ENCODE measurements around the gene CEP83. TPM values are rescaled to one million over a fixed set of nuclear protein-coding genes. Genes with fewer than 3 reads are reported as not detected.

Gene CEP83
- total RNA-seq, 1 experiment from 2014 or later: 19.2 TPM

- Histone ChIP-seq H3K9me2 (ENCODE audit: insufficient read depth) (no peaks in the 10 kb centered on the region), H3K9me3 (ENCODE audit: control insufficient read depth in 1 of 2, insufficient read depth in 1 of 2, low read depth in 1 of 2, low read length in 2 of 2) (no peaks in the 10 kb centered on the region), H3K36me3 (ENCODE audit: control insufficient read depth in 1 of 2, insufficient read depth in 2 of 2, low read length in 2 of 2) (no peaks in the 10 kb centered on the region), H2AFZ (ENCODE audit: low read depth, low read length, poor library complexity, severe bottlenecking) (no peak overlapping the region), H3K4me2 (ENCODE audit: low read length) (no peak overlapping the region), H3K9ac (ENCODE audit: low read length) (no peak overlapping the region), H4K20me1 (ENCODE audit: insufficient read depth) (no peaks in the 10 kb centered on the region), H3K4me1 (ENCODE audit: control insufficient read depth in 1 of 2, insufficient read depth in 2 of 2, low read length in 2 of 2) (peaks cover 0 to 7% of the 10 kb centered on the region in 2 experiments; a peak in 1 of 4 replicates), H3K79me2 (ENCODE audit: insufficient read depth, low read length) (no peaks in the 10 kb centered on the region), H3K27me3 (ENCODE audit: insufficient read depth, low read length) (no peaks in the 10 kb centered on the region), H3K4me3 (replicated peaks in 1 of 2; ENCODE audit: low read depth in 1 of 2, low read length in 2 of 2) (no peak overlapping the region), H3K27ac (ENCODE audit: low read depth, low read length) (no peak overlapping the region)
- TF ChIP-seq POLR2A (IDR thresholded peaks at IDR 0.05; ENCODE audit: borderline replicate concordance, extremely low read depth, insufficient read depth, insufficient read length) (no peak), SIN3A (IDR thresholded peaks at IDR 0.05; ENCODE audit: low read depth) (no peak), YY1 (IDR thresholded peaks at IDR 0.05; ENCODE audit: extremely low read depth, insufficient replicate concordance, low read depth, low read length) (no peak), MAX (IDR thresholded peaks at IDR 0.05) (no peak), RAD21 (IDR thresholded peaks at IDR 0.05; ENCODE audit: low read depth) (no peak), TCF7L2 (IDR thresholded peaks at IDR 0.05; ENCODE audit: borderline replicate concordance, extremely low read depth, insufficient read depth, insufficient read length) (no peak), ZNF274 (IDR thresholded peaks at IDR 0.05; ENCODE audit: low read depth, low read length) (no peak), EZH2 (IDR thresholded peaks at IDR 0.05) (no peak), ELF1 (IDR thresholded peaks at IDR 0.05; ENCODE audit: borderline replicate concordance, low read depth) (no peak), SP1 (IDR thresholded peaks at IDR 0.05; ENCODE audit: low read depth) (no peak)
- DNase-seq (ENCODE audit: low read depth, low spot score): no peak
- intact Hi-C loops (cut with micrococcal nuclease): no loop called here
- no TSS peak for BruUV-seq (replicated peaks)
- ChIA-PET RAD21 (ENCODE audit: low non-redundant PET in 1 of 2, low total read pairs in 2 of 2, uncharacterized antibody in 2 of 2, unreplicated experiment in 2 of 2) (no interaction called here), POLR2A (no interaction called here), CTCF (no interaction called here)
- no peak for ATAC-seq
These were observed 191.7 kb downstream of the CEP83 start for GRCh38 chr12:94267921-94268471.

- RAD21 ChIA-PET (ENCODE audit: low non-redundant PET in 1 of 2, low total read pairs in 2 of 2, uncharacterized antibody in 2 of 2, unreplicated experiment in 2 of 2): no interaction called here
- no TSS peak for BruUV-seq (replicated peaks)
- no peak overlapping the region for H3K9ac ChIP-seq (ENCODE audit: low read length)
- no peak overlapping the region for H3K4me3 ChIP-seq (replicated peaks in 1 of 2; ENCODE audit: low read depth in 1 of 2, low read length in 2 of 2)
- no peaks in the 10 kb centered on the region for H3K27me3 ChIP-seq (ENCODE audit: insufficient read depth, low read length)
- intact Hi-C loops (cut with micrococcal nuclease): no loop called here
- no peaks in the 10 kb centered on the region for H3K9me2 ChIP-seq (ENCODE audit: insufficient read depth)
- no peak for TF ChIP-seq ZNF274 (IDR thresholded peaks at IDR 0.05; ENCODE audit: low read depth, low read length)
- TF ChIP-seq CTCF (IDR thresholded peaks at IDR 0.05 in 2 of 3, conservative IDR thresholded peaks at IDR 0.05 in 1 of 3; ENCODE audit: borderline replicate concordance in 1 of 3, insufficient read depth in 1 of 3, low read depth in 2 of 3, low read length in 2 of 3): no peak
- no peak for TF ChIP-seq ZBTB33 (IDR thresholded peaks at IDR 0.05; ENCODE audit: extremely low read depth, insufficient replicate concordance, low read length)
- TF ChIP-seq EGR1 (IDR thresholded peaks at IDR 0.05; ENCODE audit: low read depth): no peak
- ATAC-seq (no peak), DNase-seq (ENCODE audit: low read depth, low spot score) (no peak)
- no peak overlapping the region for H3K4me2 ChIP-seq (ENCODE audit: low read length)
- no peaks in the 10 kb centered on the region for H4K20me1 ChIP-seq (ENCODE audit: insufficient read depth)
- H3K27ac ChIP-seq (ENCODE audit: low read depth, low read length): no peak overlapping the region
- H3K4me1 ChIP-seq (ENCODE audit: control insufficient read depth in 1 of 2, insufficient read depth in 2 of 2, low read length in 2 of 2): peaks cover 3 to 12% of the 10 kb centered on the region in 2 experiments; a peak in 3 of 4 replicates
- H2AFZ ChIP-seq (ENCODE audit: low read depth, low read length, poor library complexity, severe bottlenecking): no peak overlapping the region
- no peaks in the 10 kb centered on the region for H3K9me3 ChIP-seq (ENCODE audit: control insufficient read depth in 1 of 2, insufficient read depth in 1 of 2, low read depth in 1 of 2, low read length in 2 of 2)
- no peaks in the 10 kb centered on the region for H3K79me2 ChIP-seq (ENCODE audit: insufficient read depth, low read length)
- CTCF ChIA-PET: no interaction called here
- H3K36me3 ChIP-seq (ENCODE audit: control insufficient read depth in 1 of 2, insufficient read depth in 2 of 2, low read length in 2 of 2): no peaks in the 10 kb centered on the region
- POLR2A ChIA-PET: no interaction called here
These were observed 192.2 kb downstream of the CEP83 start for GRCh38 chr12:94267537-94267872.

All from HCT116 (cell line).